GM19438 (cell line): Measurements from ENCODE around the gene TUBB4B.

ENCODE experiments used
- ATAC-seq: cut with Tn5 transposase; IDR thresholded peaks from one replicate; pipeline ENCODE4 v1.9.1; 2021; ENCODE audit warnings: low read depth; ENCODE audit not compliant: unreplicated experiment

Gene TUBB4B

GRCh38 chr9:137240841-137241489 lies at the start of gene TUBB4B:
Gene TUBB4B (plus strand): TSS chr9:137241287. CDS start chr9:137241361, 74 bp downstream.
- ATAC-seq: peak; percentile 62

- ATAC-seq: no peak
Observed at GRCh38 chr9:137191691-137192447, 49.2 kb upstream of the TUBB4B start.

GRCh38 chr9:137192448-137192780 lies 48.7 kb upstream of the TUBB4B start:
- ATAC-seq: no peak

- no peak for ATAC-seq
Observed at GRCh38 chr9:137192859-137193258, 48.2 kb upstream of the TUBB4B start.

- ATAC-seq: no peak
Observed at GRCh38 chr9:137193771-137194170, 47.3 kb upstream of the TUBB4B start.

GRCh38 chr9:137194388-137194787 lies 46.7 kb upstream of the TUBB4B start:
- ATAC-seq: no peak

- ATAC-seq: no peak
Observed at GRCh38 chr9:137194909-137195308, 46.2 kb upstream of the TUBB4B start.

- no peak for ATAC-seq
Observed at GRCh38 chr9:137195525-137196220, 45.4 kb upstream of the TUBB4B start.

- ATAC-seq: no peak
Observed at GRCh38 chr9:137198051-137198901, 42.8 kb upstream of the TUBB4B start.

GRCh38 chr9:137198902-137199283 lies 42.2 kb upstream of the TUBB4B start:
- no peak for ATAC-seq

GRCh38 chr9:137199411-137200121 lies 41.5 kb upstream of the TUBB4B start:
- no peak for ATAC-seq

- ATAC-seq: peak; percentile 85
Observed at GRCh38 chr9:137200311-137201204, 40.5 kb upstream of the TUBB4B start, which contains the start of gene TPRN. Gene TPRN (minus strand): TSS chr9:137200741. CDS start chr9:137200711, 30 bp downstream.

- ATAC-seq: no peak
Observed at GRCh38 chr9:137201205-137201868, 39.8 kb upstream of the TUBB4B start.

- ATAC-seq: no peak
Observed at GRCh38 chr9:137202966-137203365, 38.1 kb upstream of the TUBB4B start.

GRCh38 chr9:137204731-137205125 lies 36.4 kb upstream of the TUBB4B start:
- ATAC-seq: no peak

GRCh38 chr9:137205126-137206069 lies 35.7 kb upstream of the TUBB4B start, which contains the start of the genes NDOR1 and TMEM203:
Gene NDOR1 (plus strand): TSS chr9:137205700. CDS start chr9:137205778, 78 bp downstream.
Gene TMEM203 (minus strand): TSS chr9:137205648. CDS start chr9:137205414, 234 bp downstream.
- no peak for ATAC-seq

- ATAC-seq: no peak
Observed at GRCh38 chr9:137206602-137207001, 34.5 kb upstream of the TUBB4B start.
